H9 (cell line): Measurements from ENCODE around the gene ATG14. TPM values are rescaled to one million over a fixed set of nuclear protein-coding genes. Genes with fewer than 3 reads are reported as not detected.

Experiments used
- DNase-seq: peaks from one replicate; pipeline ENCODE4 v3.0.0-alpha.2; 2017
- H2AFZ ChIP-seq: one replicate; pipeline ENCODE4 v1.6.1; 2013; ENCODE audit warnings: mild to moderate bottlenecking, low read length, control low read depth, moderate library complexity
- H2AK5ac ChIP-seq: 2 replicates; pipeline ENCODE4 v1.6.1; 2013; ENCODE audit warnings: low read length, control low read depth, mixed read lengths; ENCODE audit not compliant: insufficient read length
- H2BK120ac ChIP-seq: one replicate; pipeline ENCODE4 v1.6.1; 2013; ENCODE audit warnings: low read depth, mild to moderate bottlenecking, low read length, control low read depth, inconsistent platforms; ENCODE audit not compliant: poor library complexity, severe bottlenecking
- H2BK12ac ChIP-seq: 2 replicates; pipeline ENCODE4 v1.6.1; 2013; ENCODE audit warnings: low read length, control low read depth, mixed read lengths, low read depth; ENCODE audit not compliant: insufficient read length
- H2BK15ac ChIP-seq: 2 replicates; pipeline ENCODE4 v1.6.1; 2013; ENCODE audit warnings: low read depth, low read length, control low read depth
- H2BK20ac ChIP-seq: one replicate; pipeline ENCODE4 v1.6.1; 2013; ENCODE audit warnings: low read depth, mild to moderate bottlenecking, low read length, control low read depth, inconsistent platforms; ENCODE audit not compliant: poor library complexity, severe bottlenecking
- H2BK5ac ChIP-seq: 2 replicates; pipeline ENCODE4 v1.6.1; 2013; ENCODE audit warnings: low read length, control low read depth, mixed read lengths; ENCODE audit not compliant: insufficient read length
- H3K14ac ChIP-seq: 2 replicates; pipeline ENCODE4 v1.6.1; 2013; ENCODE audit warnings: low read length, control low read depth; ENCODE audit not compliant: insufficient read depth
- H3K18ac ChIP-seq: 2 replicates; pipeline ENCODE4 v1.6.1; 2013; ENCODE audit warnings: low read depth, mild to moderate bottlenecking, mixed read lengths, low read length, control low read depth; ENCODE audit not compliant: insufficient read length
- H3K23ac ChIP-seq: 2 replicates; pipeline ENCODE4 v1.6.1; 2013; ENCODE audit warnings: low read length, control low read depth, mixed read lengths, low read depth; ENCODE audit not compliant: insufficient read length
- H3K23me2 ChIP-seq: 2 replicates; pipeline ENCODE4 v1.6.1; 2013; ENCODE audit warnings: low read depth, mild to moderate bottlenecking, mixed read lengths, low read length, control low read depth; ENCODE audit not compliant: insufficient read length, poor library complexity, severe bottlenecking
- H3K27ac ChIP-seq: 2 replicates; pipeline ENCODE4 v1.5.1; 2013; ENCODE audit warnings: low read length, control low read depth, mixed read lengths, low read depth; ENCODE audit not compliant: insufficient read length
- H3K27me3 ChIP-seq: 2 replicates; pipeline ENCODE4 v1.6.1; 2013; ENCODE audit warnings: low read length, control low read depth, inconsistent platforms; ENCODE audit not compliant: insufficient read depth
- H3K4ac ChIP-seq: 2 replicates; pipeline ENCODE4 v1.6.1; 2013; ENCODE audit warnings: low read depth, mild to moderate bottlenecking, control low read depth, inconsistent platforms, low read length, moderate library complexity
- H3K4me1 ChIP-seq: 2 replicates; pipeline ENCODE4 v1.6.1; 2013; ENCODE audit warnings: low read length, control low read depth, inconsistent platforms; ENCODE audit not compliant: insufficient read depth
- H3K4me2 ChIP-seq: 2 replicates; pipeline ENCODE4 v1.6.1; 2013; ENCODE audit warnings: low read length, control low read depth, mixed read lengths; ENCODE audit not compliant: insufficient read length, insufficient read depth
- H3K56ac ChIP-seq: 2 replicates; pipeline ENCODE4 v1.6.1; 2013; ENCODE audit warnings: low read depth, mild to moderate bottlenecking, mixed read lengths, low read length, control low read depth; ENCODE audit not compliant: insufficient read length
- H3K79me1 ChIP-seq: 2 replicates; pipeline ENCODE4 v1.6.1; 2013; ENCODE audit warnings: low read depth, mild to moderate bottlenecking, moderate library complexity, low read length, control low read depth, inconsistent platforms; ENCODE audit not compliant: insufficient read depth, poor library complexity, severe bottlenecking
- H3K79me2 ChIP-seq: 2 replicates; pipeline ENCODE4 v1.6.1; 2013; ENCODE audit warnings: low read length, control low read depth, inconsistent platforms; ENCODE audit not compliant: insufficient read depth
- H3K9ac ChIP-seq: 2 replicates; pipeline ENCODE4 v1.6.1; 2013; ENCODE audit warnings: low read length, control low read depth, mixed read lengths; ENCODE audit not compliant: insufficient read length; ENCODE audit errors: extremely low read depth
- H3K9me3 ChIP-seq: one replicate; pipeline ENCODE4 v1.6.1; 2013; ENCODE audit warnings: low read depth, low read length, inconsistent platforms; ENCODE audit not compliant: control insufficient read depth
- H3T11ph ChIP-seq: one replicate; pipeline ENCODE4 v1.6.1; 2013; ENCODE audit warnings: mild to moderate bottlenecking, low read length, control low read depth, inconsistent platforms
- H4K20me1 ChIP-seq: one replicate; pipeline ENCODE4 v1.6.1; 2013; ENCODE audit not compliant: control insufficient read depth, insufficient read length, insufficient read depth
- H4K5ac ChIP-seq: 2 replicates; pipeline ENCODE4 v1.6.1; 2013; ENCODE audit warnings: low read depth, mild to moderate bottlenecking, mixed read lengths, low read length, control low read depth; ENCODE audit not compliant: insufficient read length
- H4K8ac ChIP-seq: replicated peaks from 2 replicates; pipeline ENCODE4 v1.6.1; 2013; ENCODE audit warnings: low read length, control low read depth, mixed read lengths, low read depth; ENCODE audit not compliant: insufficient read length
- H4K91ac ChIP-seq: 2 replicates; pipeline ENCODE4 v1.6.1; 2013; ENCODE audit warnings: low read depth, mild to moderate bottlenecking, moderate library complexity, mixed read lengths, low read length, control low read depth; ENCODE audit not compliant: insufficient read length
- H3K27ac Mint-ChIP-seq, 3 experiments: 2 replicates in 2 of 3; 3 replicates in 1 of 3; pipeline ENCODE4 v1.8.0; 2020 to 2021; ENCODE audit warnings: mixed read lengths in 3 of 3, mild to moderate bottlenecking in 1 of 3, moderate library complexity in 1 of 3
- H3K27me3 Mint-ChIP-seq: 2 replicates; pipeline ENCODE4 v1.8.0; 2021; ENCODE audit warnings: low read depth, mild to moderate bottlenecking, moderate library complexity, mixed read lengths
- H3K36me3 Mint-ChIP-seq, 3 experiments: 2 replicates in 2 of 3; 3 replicates in 1 of 3; pipeline ENCODE4 v1.8.0; 2020 to 2021; ENCODE audit warnings: low read depth in 3 of 3, mixed read lengths in 3 of 3; ENCODE audit not compliant: insufficient read depth in 1 of 3
- H3K4me1 Mint-ChIP-seq, 2 experiments: 2 replicates each; pipeline ENCODE4 v1.8.0; 2020; ENCODE audit warnings: mixed read lengths in 2 of 2
- H3K4me3 Mint-ChIP-seq, 2 experiments: 2 replicates in 1 of 2; 3 replicates in 1 of 2; pipeline ENCODE4 v1.8.0; 2020 to 2021; ENCODE audit warnings: mild to moderate bottlenecking in 2 of 2, mixed read lengths in 2 of 2, moderate library complexity in 1 of 2
- H3K9me3 Mint-ChIP-seq, 2 experiments: 2 replicates in 1 of 2; 3 replicates in 1 of 2; pipeline ENCODE4 v1.8.0; 2020; ENCODE audit warnings: mild to moderate bottlenecking in 2 of 2, mixed read lengths in 2 of 2, moderate library complexity in 1 of 2
- CTCF ChIP-seq: fragments of 200-600 bp; sonication (generic); conservative IDR thresholded peaks from 3 replicates; pipeline ENCODE4 v1.8.0; 2021; ENCODE audit warnings: antibody characterized with exemption, mild to moderate bottlenecking
- WGBS: extraction: QIAGEN DNeasy Blood & Tissue Kit; methylation state at CpG from one replicate; pipeline ENCODE4 v1.1.7; 2013; ENCODE audit warnings: missing lambda C conversion rate, low lambda C conversion rate, mixed read lengths; ENCODE audit not compliant: insufficient read length; ENCODE audit errors: extremely low coverage; 5-methylcytosine and 5-hydroxymethylcytosine counted together
- total RNA-seq: library from RNA; stranded (reverse); gene quantifications from 2 replicates; pipeline ENCODE4 v1.2.1, GENCODE V29; 2021

ATG14 gene
- total RNA-seq, 1 experiment from 2014 or later = 13.6 TPM

DNA sequence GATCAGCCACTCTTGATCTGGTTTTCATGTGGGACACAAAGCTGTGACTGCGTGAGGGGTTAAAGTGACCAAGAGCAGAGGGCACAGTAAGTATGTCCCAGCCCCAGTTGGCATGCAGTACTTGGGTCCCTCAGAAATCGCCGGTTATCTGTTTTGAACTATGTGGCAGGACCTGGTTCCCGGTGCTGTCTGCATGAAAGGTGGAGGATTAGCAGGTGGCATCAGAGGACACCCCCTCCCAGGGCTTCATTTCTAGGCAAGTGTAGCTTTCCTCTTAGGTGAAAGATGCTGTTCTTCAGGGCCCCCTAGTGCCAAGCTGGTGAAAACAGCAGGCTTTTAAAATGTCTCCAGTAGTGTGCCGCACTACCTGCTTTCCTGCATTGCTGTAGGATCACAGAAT, 57.1 kb downstream of the ATG14 start:
- Histone ChIP-seq H2BK12ac (no peak overlapping the region), H4K5ac (no peak overlapping the region), H3K79me2 (no peaks in the 10 kb centered on the region), H3K23me2 (no peaks in the 10 kb centered on the region), H3K14ac (no peak overlapping the region), H2BK120ac (no peak overlapping the region), H3K18ac (no peak overlapping the region), H3T11ph (no peak overlapping the region), H2BK5ac (no peak overlapping the region), H2BK15ac (no peak overlapping the region), H4K20me1 (no peaks in the 10 kb centered on the region), H4K8ac (no peak overlapping the region), H3K79me1 (no peaks in the 10 kb centered on the region), H2AFZ (no peak overlapping the region), H3K4me2 (no peak overlapping the region), H2BK20ac (no peak overlapping the region), H3K9ac (no peak overlapping the region), H3K4me1 (no peaks in the 10 kb centered on the region), H4K91ac (no peak overlapping the region), H3K27ac (no peak overlapping the region), H3K56ac (no peak overlapping the region), H3K23ac (no peak overlapping the region), H3K4ac (no peak overlapping the region), H2AK5ac (no peak overlapping the region), H3K9me3 (no peaks in the 10 kb centered on the region), H3K27me3 (no peaks in the 10 kb centered on the region)
- no peak overlapping the region; a peak in 3 of 7 replicates for H3K27ac Mint-ChIP-seq
- peaks cover 0 to 16% (median 14%) of the 10 kb centered on the region in 3 experiments; a peak in 4 of 7 replicates for H3K36me3 Mint-ChIP-seq
- H3K27me3 Mint-ChIP-seq = no peaks in the 10 kb centered on the region
- TF ChIP-seq CTCF = peak; percentile 79
- no CpG with 5 or more reads among the region's 5 CpGs for WGBS
- H3K9me3 Mint-ChIP-seq = no peaks in the 10 kb centered on the region
- peak; percentile 76 for DNase-seq
- H3K4me1 Mint-ChIP-seq = peaks cover 2 to 12% of the 10 kb centered on the region in 2 experiments; a peak in 3 of 4 replicates
- no peak overlapping the region for H3K4me3 Mint-ChIP-seq
